ENCODE measurements around the gene MORN1. TPM values are rescaled to one million over a fixed set of nuclear protein-coding genes. Genes with fewer than 3 reads are reported as not detected.

MORN1 gene
- total RNA-seq, 1 experiment from 2014 or later: 23.2 TPM

DNA sequence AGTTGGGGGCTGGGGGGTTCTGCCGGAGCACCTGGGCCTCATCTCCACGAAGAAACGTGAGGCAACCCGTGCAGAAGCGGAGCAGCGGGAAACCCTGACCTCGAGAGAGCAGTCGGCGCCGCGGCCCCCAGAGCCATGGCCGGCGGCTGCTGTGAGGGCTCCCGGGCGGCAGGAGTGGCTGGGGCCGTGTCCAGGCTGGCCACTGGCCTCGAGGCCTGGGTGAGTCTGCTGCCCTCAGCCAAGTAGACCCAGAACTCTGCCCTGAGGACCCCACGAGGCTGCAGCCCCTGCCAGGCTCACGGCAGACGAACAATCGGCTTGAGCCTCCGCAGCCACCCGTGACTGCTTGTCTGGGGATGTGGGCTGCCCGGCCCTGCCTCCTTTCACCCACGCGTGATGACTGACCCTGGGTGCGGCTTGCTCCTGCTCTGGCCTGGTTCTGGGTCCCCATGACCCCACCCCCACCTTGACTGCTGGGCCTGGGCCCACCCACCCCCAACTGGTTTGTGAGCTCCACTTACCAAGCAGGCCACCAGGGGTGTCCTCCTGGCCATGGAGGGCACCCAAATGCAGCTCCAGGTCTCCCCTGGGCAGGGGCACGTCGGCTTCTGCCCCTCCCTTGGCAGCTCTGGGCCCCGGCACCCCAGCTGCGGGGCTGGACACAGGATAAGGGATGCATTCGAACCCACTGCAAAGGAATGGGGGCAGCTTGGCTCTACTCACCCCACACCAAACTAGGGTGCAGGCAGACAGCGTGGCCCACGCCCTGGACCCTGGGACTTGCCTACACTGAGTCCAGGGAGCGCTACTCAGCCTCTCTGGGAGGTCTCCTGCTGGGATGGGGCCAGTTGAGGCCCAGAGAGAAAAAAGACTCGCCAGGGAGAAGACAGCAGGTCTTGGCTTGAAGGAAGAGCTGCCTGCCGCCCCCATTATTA lies 34.2 kb downstream of the MORN1 start:
- DNase-seq: no peak
- CTCF ChIA-PET: no interaction called here
- H3K36me3 Mint-ChIP-seq (ENCODE audit: insufficient read depth, unreplicated experiment): peaks cover 4% of the 10 kb centered on the region
- BruUV-seq (replicated peaks): no TSS peak
- H3K4me1 Mint-ChIP-seq (ENCODE audit: low read depth, unreplicated experiment): no peaks in the 10 kb centered on the region
- H3K4me3 Mint-ChIP-seq (ENCODE audit: low read depth, unreplicated experiment): no peak overlapping the region
- no peak overlapping the region for H3K27ac Mint-ChIP-seq (ENCODE audit: unreplicated experiment)
- TF ChIP-seq, protein P1, sequence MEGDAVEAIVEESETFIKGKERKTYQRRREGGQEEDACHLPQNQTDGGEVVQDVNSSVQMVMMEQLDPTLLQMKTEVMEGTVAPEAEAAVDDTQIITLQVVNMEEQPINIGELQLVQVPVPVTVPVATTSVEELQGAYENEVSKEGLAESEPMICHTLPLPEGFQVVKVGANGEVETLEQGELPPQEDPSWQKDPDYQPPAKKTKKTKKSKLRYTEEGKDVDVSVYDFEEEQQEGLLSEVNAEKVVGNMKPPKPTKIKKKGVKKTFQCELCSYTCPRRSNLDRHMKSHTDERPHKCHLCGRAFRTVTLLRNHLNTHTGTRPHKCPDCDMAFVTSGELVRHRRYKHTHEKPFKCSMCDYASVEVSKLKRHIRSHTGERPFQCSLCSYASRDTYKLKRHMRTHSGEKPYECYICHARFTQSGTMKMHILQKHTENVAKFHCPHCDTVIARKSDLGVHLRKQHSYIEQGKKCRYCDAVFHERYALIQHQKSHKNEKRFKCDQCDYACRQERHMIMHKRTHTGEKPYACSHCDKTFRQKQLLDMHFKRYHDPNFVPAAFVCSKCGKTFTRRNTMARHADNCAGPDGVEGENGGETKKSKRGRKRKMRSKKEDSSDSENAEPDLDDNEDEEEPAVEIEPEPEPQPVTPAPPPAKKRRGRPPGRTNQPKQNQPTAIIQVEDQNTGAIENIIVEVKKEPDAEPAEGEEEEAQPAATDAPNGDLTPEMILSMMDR (IDR thresholded peaks at IDR 0.05; ENCODE audit: unreplicated experiment): no peak
- H3K9me3 Mint-ChIP-seq (ENCODE audit: low read depth, unreplicated experiment): no peaks in the 10 kb centered on the region
- no peaks in the 10 kb centered on the region for H3K27me3 Mint-ChIP-seq (ENCODE audit: unreplicated experiment)
- intact Hi-C loops (cut with micrococcal nuclease; ENCODE audit: unreplicated experiment): no loop called here

DNA sequence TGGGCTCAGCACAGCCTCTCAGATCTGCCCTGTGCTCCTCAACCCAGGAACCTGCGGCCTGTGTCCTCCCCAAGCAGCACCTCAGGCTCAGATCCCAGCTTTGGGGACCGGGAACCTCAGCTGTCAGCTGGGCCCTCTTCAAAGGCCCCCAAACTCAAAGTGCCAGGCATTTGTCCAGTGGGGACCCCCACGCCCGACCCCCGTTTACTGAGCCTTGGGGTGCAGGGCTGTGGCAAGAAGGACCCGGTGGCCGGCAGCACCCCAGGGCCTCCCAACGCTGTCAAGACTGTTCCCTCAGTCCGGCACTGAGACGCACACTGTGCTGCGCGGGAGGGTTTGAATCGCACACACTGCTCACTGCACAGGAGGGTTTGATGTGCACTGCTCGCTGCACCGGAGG lies 35.0 kb downstream of the MORN1 start:
- no peak for DNase-seq
- TF ChIP-seq, protein P1 (IDR thresholded peaks at IDR 0.05; ENCODE audit: unreplicated experiment): no peak
- H3K36me3 Mint-ChIP-seq (ENCODE audit: insufficient read depth, unreplicated experiment): peaks cover 4% of the 10 kb centered on the region
- H3K9me3 Mint-ChIP-seq (ENCODE audit: low read depth, unreplicated experiment): no peaks in the 10 kb centered on the region
- H3K4me1 Mint-ChIP-seq (ENCODE audit: low read depth, unreplicated experiment): no peaks in the 10 kb centered on the region
- no peak overlapping the region for H3K4me3 Mint-ChIP-seq (ENCODE audit: low read depth, unreplicated experiment)
- intact Hi-C loops (cut with micrococcal nuclease; ENCODE audit: unreplicated experiment): no loop called here
- H3K27ac Mint-ChIP-seq (ENCODE audit: unreplicated experiment): no peak overlapping the region
- CTCF ChIA-PET: no interaction called here
- no TSS peak for BruUV-seq (replicated peaks)
- H3K27me3 Mint-ChIP-seq (ENCODE audit: unreplicated experiment): no peaks in the 10 kb centered on the region

DNA sequence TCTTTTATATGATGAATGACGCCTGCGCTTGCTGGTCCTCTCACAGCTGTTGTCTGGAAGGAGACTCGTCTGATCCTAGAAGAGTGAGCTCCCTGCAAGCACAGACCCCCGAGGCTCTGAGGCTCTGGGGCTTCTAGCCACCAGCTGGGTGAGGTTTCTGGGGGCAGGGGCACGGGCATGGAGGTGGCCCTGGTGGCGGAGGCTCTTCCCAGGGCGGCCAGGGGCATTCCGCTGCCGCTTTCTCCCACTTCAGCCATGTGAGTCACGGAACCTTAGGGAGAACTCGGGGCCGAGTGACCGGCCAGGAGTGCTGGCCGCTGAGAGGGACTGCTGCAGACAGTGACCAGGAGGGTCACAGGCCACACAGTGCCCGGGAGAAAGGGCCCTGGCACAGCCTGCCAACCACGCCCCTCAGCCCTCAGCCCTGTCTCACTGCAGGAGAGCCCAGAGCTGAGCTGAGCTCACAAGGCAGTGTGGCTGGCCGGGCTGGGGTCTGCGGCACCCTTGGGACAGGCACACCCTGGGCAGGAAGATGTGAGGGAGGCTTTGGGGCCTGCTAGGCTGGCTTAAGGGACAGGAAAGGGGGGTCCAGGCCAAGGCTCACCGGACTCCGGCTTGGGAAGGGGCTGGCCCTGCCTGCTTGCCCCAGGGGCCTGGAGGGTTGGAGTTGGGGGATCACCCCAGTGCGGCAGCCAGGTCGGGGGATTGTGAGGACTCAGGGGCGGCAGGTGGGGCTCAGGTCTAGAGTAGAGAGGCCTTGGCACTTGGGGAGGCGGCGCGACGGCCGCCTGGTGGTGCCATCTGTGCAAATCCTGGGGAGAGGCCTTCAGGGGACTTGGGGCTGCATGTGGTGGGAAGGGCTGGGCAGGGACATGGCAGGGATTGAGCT lies 35.7 kb downstream of the MORN1 start:
- CTCF ChIA-PET: no interaction called here
- no peak for DNase-seq
- intact Hi-C loops (cut with micrococcal nuclease; ENCODE audit: unreplicated experiment): no loop called here
- TF ChIP-seq, protein P1 (IDR thresholded peaks at IDR 0.05; ENCODE audit: unreplicated experiment): no peak
- Mint-ChIP-seq H3K9me3 (ENCODE audit: low read depth, unreplicated experiment) (no peaks in the 10 kb centered on the region), H3K27me3 (ENCODE audit: unreplicated experiment) (no peaks in the 10 kb centered on the region), H3K27ac (ENCODE audit: unreplicated experiment) (no peak overlapping the region), H3K4me1 (ENCODE audit: low read depth, unreplicated experiment) (no peaks in the 10 kb centered on the region), H3K4me3 (ENCODE audit: low read depth, unreplicated experiment) (no peak overlapping the region), H3K36me3 (ENCODE audit: insufficient read depth, unreplicated experiment) (peaks cover 4% of the 10 kb centered on the region)
- no TSS peak for BruUV-seq (replicated peaks)

DNA sequence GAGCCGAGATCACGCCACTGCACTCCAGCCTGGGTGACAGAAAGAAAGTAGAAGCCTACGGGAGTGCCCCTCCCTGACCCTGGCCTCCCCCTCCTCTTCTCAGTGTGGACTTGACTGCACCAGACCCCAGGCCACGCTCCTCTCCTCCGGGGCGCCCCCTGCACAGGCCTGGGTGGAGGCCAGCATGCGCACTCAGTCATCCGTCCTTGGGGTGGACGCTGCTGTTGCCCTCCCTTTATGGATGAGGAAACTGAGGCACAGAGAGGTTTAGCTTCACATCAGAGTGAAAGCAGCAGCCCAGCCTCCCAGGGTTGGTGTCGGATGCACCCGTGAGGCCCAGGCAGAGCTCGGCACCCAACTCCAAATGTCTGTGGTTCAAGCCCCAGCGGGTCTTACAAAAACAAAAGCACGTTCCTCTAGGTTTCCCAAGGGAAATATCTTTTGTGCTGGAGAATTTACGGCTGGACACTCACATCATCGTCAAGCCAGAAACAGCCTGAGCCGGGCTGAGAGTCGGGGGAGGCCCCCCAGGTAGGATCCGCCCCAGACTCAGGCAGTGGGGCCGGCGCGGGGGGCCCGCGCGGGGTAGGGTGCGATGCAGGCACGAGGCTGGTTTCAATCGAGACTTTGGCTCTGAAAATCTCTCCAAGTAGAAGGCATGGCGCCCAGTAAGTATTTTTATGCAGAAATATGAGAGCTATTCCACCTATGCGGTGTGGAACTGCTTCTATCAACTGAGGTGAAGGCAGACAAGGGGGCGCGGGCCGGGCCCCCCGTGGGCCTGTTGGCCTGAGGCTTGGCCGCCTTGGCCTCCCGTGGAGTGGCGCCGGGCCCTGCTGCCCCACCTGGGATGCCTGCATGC lies 36.6 kb downstream of the MORN1 start:
- CTCF ChIA-PET: no interaction called here
- no TSS peak for BruUV-seq (replicated peaks)
- no peak overlapping the region for H3K4me3 Mint-ChIP-seq (ENCODE audit: low read depth, unreplicated experiment)
- H3K27ac Mint-ChIP-seq (ENCODE audit: unreplicated experiment): no peak overlapping the region
- intact Hi-C loops (cut with micrococcal nuclease; ENCODE audit: unreplicated experiment): no loop called here
- no peaks in the 10 kb centered on the region for H3K36me3 Mint-ChIP-seq (ENCODE audit: insufficient read depth, unreplicated experiment)
- TF ChIP-seq, protein P1 (IDR thresholded peaks at IDR 0.05; ENCODE audit: unreplicated experiment): no peak
- H3K4me1 Mint-ChIP-seq (ENCODE audit: low read depth, unreplicated experiment): no peaks in the 10 kb centered on the region
- no peak for DNase-seq
- H3K9me3 Mint-ChIP-seq (ENCODE audit: low read depth, unreplicated experiment): no peaks in the 10 kb centered on the region
- no peaks in the 10 kb centered on the region for H3K27me3 Mint-ChIP-seq (ENCODE audit: unreplicated experiment)

Data from Calu3 (cell line).